GM12891 (cell line): Measurements from ENCODE around the gene KLK13.

Experiments used
- POLR2A ChIP-seq: IDR thresholded peaks from 2 replicates; pipeline ENCODE4 v1.6.1; 2011; ENCODE audit warnings: low read depth, low read length, control low read depth
- POLR2AphosphoS5 ChIP-seq: IDR thresholded peaks from 2 replicates; pipeline ENCODE4 v1.6.1; 2011; ENCODE audit warnings: low read depth, low read length, control low read depth
- SPI1 ChIP-seq: IDR thresholded peaks from 2 replicates; pipeline ENCODE4 v1.6.1; 2011; ENCODE audit warnings: low read depth, low read length, control low read depth
- TAF1 ChIP-seq: IDR thresholded peaks from 2 replicates; pipeline ENCODE4 v1.6.1; 2011; ENCODE audit warnings: low read depth, low read length, control low read depth

DNA sequence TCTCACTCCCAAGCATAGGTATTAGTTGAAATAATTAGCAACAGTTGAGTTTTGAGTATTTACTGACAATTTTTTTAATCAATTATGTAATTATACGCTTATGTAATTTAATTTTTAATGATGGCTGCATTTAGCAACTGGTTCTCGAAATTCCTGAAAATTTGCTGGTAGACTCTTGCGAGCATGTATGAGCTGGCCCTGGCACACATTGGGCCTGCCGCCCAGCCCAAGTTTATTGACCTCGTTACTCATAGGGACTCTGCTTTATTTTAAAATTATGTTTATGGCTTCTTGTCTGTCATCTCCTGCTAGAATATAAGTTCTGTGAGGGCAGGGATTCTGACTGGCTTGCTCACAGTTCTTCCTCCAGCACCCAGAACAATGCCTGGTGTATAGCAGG lies 11.1 kb upstream of the KLK13 start:
- TF ChIP-seq POLR2A, result no peak
- no peak for TF ChIP-seq POLR2AphosphoS5
- no peak for TF ChIP-seq SPI1
- TF ChIP-seq TAF1, result no peak
